ENCODE measurements around the gene EPHB2. TPM values are rescaled to one million over a fixed set of nuclear protein-coding genes. Genes with fewer than 3 reads are reported as not detected.

The EPHB2 gene
- total RNA-seq, 3 donors from 2014 or later = 22.7 to 76.7 (median 70.8) TPM

DNA sequence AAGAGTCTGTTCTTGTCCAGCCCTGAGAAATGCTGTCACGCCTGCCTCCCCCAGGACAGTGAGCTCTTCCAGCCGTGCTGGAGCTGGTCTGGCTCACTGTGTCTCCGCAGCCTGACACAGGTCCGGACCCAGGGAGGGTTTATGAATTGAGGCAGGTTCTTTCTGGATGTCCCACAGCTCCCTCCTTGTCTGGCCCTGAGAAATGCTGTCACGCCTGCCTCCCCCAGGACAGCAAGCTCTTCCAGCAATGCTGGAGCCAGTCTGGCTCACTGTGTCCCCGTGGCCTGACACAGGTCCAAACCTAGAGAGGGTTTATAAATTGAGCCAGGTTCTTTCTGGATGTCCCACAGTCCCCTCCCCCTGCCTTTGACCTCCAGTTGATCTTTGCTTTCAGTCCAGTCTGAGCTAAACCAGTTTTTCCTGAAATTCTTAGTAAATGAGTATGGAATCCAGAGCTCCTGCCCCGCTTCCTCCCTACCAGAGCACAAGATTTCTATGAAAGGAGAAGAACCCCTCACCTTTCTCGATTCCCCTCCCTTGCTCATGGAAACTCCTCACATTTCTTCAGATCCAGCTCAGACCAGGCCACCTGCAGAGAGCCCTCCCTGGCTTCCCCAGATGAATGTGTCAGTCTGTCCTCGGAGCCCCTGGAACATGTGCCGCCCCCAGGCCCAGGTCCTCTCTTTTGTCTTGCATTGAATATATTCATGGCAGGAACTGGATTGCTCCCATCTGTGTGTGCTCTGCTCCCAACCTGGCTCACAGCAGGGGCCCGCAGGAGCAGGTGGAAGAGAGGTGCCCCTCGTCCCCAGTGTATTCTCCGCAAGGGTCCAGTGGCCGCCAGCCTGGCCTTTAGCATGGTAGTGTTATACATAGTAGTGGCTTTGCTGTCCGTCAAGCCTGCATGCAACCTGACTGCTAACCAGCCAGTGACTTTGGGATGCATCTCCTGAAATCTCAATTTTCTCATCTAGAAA lies 116.3 kb downstream of the EPHB2 start:
- no peak overlapping the region for H3K4me3 ChIP-seq
- intact Hi-C loops (cut with DNase I, micrococcal nuclease) = no loop called here
- no peaks in the 10 kb centered on the region for H3K4me1 ChIP-seq (ENCODE audit: low read depth)
- no peaks in the 10 kb centered on the region for H3K36me3 ChIP-seq (ENCODE audit: low read depth)
- peak; percentile 40 for ATAC-seq
- TF ChIP-seq, protein P1, sequence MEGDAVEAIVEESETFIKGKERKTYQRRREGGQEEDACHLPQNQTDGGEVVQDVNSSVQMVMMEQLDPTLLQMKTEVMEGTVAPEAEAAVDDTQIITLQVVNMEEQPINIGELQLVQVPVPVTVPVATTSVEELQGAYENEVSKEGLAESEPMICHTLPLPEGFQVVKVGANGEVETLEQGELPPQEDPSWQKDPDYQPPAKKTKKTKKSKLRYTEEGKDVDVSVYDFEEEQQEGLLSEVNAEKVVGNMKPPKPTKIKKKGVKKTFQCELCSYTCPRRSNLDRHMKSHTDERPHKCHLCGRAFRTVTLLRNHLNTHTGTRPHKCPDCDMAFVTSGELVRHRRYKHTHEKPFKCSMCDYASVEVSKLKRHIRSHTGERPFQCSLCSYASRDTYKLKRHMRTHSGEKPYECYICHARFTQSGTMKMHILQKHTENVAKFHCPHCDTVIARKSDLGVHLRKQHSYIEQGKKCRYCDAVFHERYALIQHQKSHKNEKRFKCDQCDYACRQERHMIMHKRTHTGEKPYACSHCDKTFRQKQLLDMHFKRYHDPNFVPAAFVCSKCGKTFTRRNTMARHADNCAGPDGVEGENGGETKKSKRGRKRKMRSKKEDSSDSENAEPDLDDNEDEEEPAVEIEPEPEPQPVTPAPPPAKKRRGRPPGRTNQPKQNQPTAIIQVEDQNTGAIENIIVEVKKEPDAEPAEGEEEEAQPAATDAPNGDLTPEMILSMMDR (IDR thresholded peaks at IDR 0.05) = no peak
- DNase-seq = peak in 2 of 3 donors; percentile 25 to 26
- H3K9me3 ChIP-seq = no peaks in the 10 kb centered on the region

DNA sequence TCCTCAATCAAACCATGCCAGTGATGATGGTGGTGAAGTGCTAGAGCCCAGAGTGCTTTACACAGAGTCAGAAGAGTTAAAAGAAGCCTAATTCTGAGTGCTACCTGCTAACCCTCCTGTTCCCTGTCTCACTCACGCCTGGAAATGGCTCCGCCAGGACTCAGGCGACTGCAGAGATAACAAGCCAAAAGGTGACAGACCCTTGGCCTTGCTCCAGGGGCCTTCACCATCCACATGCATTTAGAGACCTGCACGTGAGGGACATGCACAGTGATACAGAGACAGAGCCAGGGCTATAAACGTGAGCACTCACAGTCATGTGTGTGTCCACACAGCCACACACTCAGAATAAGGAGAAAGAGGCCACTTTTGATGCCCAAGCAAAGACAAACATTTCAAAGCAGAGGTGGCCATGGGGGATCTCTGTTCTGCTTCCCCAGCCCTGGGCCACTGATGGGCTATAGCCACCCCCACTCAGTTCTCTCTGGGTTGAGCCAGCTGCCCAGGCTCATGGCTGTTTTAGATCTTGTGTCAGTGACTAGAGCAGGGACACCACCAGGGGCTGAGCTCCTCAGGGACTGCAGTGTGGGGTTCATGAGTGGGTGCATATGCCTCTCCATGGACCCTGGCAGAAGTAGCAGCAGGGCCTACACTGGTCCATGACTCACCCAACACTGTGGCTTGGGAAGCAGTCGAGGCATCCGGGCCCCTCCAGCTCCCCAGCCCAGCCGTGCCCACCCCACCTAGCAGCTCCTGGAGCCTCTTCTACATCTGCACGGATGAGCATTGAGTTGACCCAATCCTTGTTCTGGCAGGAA lies 117.2 kb downstream of the EPHB2 start:
- H3K4me3 ChIP-seq = no peak overlapping the region
- H3K9me3 ChIP-seq = no peaks in the 10 kb centered on the region
- intact Hi-C loops (cut with DNase I, micrococcal nuclease) = no loop called here
- DNase-seq (peak in 1 of 3 donors; percentile 9), ATAC-seq (no peak)
- TF ChIP-seq, protein P1 (IDR thresholded peaks at IDR 0.05) = no peak
- H3K4me1 ChIP-seq (ENCODE audit: low read depth) = no peaks in the 10 kb centered on the region
- no peaks in the 10 kb centered on the region for H3K36me3 ChIP-seq (ENCODE audit: low read depth)

DNA sequence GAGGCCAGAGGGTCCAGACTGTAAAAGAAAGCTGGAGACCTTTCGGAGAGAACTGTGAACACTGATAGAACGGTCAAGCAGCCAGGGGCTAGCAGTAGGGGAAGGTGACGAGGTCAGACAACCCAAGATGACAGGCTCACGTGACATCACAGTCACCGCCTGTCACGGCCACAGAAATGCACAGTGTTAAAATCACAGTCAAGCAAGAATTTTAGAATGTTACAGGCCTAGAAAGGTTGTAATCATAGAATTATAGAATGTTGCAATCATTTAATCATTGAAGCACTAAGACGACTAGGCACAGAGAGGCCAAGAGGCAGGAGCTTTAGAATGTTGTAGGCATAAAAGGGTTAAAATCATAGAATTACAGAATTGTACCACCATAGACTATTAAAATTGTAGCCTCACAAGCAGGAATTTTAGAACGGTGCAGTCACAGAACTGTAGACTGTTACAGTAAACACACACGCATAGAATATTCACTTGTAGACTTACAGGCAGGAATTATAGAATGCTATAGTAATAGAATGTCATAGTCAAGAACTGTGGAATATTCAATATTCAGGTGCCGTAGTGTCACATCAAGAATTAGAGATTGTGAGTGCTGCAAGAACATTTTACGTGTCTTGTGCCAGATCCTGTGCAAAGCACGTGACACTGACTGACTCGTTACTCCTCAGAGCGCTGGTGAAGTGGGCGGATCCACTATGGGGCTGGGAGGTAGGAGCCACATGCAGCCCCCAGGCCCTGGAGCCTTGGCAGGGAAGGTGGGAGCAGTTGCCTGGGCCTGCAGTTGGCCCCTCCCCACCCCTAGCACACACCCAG lies 118.1 kb downstream of the EPHB2 start:
- intact Hi-C loops (cut with DNase I, micrococcal nuclease) = no loop called here
- no peak for ATAC-seq

DNA sequence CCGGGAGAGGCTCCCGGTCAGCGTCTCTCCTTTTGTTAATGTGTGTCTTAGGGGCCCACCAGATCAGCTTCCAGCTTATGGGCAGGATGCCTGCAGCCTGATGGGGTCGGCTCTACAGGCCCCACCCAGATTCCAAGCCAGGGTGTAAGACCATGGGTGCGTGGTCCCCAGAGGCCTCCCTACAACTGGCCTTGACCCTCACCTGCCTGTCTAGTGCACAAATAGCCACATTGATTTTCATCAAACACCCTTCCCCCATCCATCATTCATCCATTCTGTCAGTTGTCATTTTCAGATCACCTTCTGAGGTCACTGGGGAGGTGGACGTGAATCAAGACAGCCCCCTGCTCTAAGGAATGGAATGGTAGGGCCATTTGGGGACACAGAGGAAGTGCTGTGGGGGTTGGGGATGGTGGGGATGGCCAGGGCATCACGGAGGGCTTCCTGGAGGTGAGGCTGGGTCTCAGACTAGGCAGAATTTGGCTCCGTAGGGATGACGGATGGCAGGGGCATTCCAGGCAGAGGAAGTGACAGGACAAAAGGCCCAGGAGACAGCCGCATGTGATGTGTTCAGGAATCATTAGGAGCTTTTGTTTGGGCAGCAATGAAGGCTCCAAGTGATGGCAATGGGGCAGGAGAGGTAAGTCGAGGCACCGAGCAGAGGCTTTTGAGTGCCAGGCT lies 118.8 kb downstream of the EPHB2 start:
- intact Hi-C loops (cut with DNase I, micrococcal nuclease) = no loop called here
- DNase-seq (peak in 1 of 3 donors; percentile 11), ATAC-seq (no peak)
- Histone ChIP-seq H3K36me3 (ENCODE audit: low read depth) (no peaks in the 10 kb centered on the region), H3K9me3 (no peaks in the 10 kb centered on the region), H3K4me3 (no peak overlapping the region), H3K4me1 (ENCODE audit: low read depth) (no peaks in the 10 kb centered on the region)
- TF ChIP-seq, protein P1 (IDR thresholded peaks at IDR 0.05) = no peak

More for the DNA sequence above, 118.1 kb downstream of the EPHB2 start:
- DNase-seq = peak in 1 of 3 donors; percentile 27
- no peaks in the 10 kb centered on the region for H3K36me3 ChIP-seq (ENCODE audit: low read depth)
- TF ChIP-seq, protein P1 (IDR thresholded peaks at IDR 0.05) = no peak
- H3K9me3 ChIP-seq = no peaks in the 10 kb centered on the region
- no peak overlapping the region for H3K4me3 ChIP-seq
- no peaks in the 10 kb centered on the region for H3K4me1 ChIP-seq (ENCODE audit: low read depth)
